Measurements from ENCODE around the gene CHRFAM7A.
"Not testable (repeated sequence)": the region's sequence is repeated elsewhere in the genome, so short reads cannot be mapped to it uniquely, and the experiment has no call there.

The CHRFAM7A gene

DNA sequence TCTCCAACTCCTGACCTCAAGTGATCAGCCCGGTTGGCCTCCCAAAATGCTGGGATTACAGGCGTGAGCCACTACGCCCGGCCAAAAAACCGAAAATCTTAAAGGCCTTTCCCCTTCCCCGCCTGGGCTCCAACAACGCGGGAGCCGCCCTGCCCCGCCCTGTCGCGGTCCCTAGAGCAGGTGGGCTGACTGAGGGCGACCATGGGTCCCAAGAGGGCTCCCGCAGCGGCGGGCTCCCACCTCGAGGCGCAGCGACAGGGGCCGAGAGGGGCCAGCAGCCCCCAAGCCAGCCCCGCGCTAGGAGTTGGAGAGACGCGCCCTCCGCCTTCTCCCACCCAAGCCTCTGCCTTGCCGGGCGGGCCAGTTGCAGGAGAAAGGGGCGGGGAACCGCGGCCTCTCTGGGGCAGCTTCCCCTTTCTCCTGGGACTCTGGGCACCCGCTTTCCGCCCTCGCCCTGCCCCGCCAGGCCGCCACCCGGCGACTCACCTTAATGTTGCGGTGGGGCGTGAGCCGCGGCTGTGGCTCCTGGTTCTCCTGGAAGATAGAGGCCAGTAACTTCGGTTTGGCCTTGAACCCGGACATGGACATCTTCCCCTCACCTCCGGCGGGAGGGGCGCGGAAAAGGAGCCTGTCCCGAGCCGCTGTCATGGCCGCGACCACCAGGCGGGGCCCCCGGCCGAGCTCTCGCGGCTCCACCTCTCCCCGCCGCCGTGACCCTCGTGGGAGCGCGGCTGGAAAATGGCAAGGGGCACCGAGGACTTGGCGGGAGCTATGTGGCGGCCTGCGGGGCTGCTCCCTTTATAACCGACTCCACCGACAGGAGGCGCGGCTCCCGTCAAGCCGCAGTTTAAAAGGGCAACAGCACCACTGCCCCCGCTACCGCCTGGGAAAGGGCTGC lies at the start of gene CHRFAM7A:
TSS of gene CHRFAM7A (minus strand) at position 775 of the 898 bp plus-strand sequence. CDS start 10,189 bp downstream, outside the sequence.
- not testable (repeated sequence) for H3K4me3 ChIP-seq; DNase-seq (ENCODE audit: low spot score); H3K27ac ChIP-seq

DNA sequence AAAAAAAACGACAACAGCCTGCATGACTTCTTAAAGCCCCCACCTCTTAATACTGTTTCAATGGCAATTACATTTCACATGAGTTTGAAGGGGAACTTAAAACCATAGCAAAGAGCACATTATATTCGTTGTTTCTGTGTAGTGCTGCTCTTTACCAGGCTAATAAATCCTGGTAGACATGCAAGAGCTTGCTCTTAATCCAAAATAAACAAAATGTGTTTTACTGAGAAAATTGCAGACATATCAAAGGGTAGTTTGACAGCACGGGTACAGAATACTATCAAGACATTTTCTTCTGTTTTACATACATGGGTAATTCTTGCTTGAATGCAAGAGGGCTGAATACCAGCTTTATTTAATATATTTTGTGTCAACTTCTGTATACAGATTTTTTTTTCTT lies 45.0 kb upstream of the CHRFAM7A start:
- DNase-seq (ENCODE audit: low spot score); H3K4me3 ChIP-seq; H3K27ac ChIP-seq: not testable (repeated sequence)

DNA sequence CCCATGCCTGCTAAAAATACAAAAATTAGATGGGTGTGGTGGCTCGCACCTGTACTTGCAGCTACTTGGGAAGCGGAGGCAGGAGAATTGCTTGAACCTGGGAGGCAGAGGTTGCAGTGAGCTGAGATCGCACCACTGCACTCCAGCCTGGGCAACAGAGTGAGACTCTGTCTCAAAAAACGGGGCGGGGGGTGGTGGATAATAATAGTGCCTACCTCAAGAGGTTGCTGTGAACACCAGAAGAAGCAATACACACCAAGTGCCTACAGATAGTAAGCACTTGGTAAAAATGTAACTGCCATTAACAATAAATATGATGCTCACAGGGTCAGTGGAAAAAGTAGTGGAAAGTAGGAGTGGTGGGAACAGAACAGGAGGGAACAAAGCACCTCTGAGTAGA lies 42.5 kb upstream of the CHRFAM7A start:
- not testable (repeated sequence) for DNase-seq (ENCODE audit: low spot score); H3K4me3 ChIP-seq

DNA sequence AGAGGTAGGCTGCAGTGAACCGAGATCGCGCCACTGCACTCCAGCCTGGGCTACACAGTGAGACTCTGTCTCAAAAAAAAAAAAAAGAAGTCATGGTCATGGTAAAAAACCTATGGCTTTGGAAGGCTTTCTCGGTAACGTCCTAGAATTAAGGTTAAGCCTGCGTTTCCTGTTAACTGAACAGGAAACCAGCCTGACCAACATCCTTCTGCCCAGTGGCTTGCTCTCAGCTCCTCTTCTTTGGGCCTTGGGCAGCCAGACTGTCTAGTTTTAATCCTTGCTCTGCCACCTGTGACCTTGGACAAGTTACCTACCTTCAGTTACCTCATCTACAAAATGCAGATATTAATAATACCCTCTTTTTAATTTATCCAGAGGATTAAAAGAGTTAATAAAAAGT lies 27.4 kb upstream of the CHRFAM7A start:
- not testable (repeated sequence) for H3K4me3 ChIP-seq; H3K27ac ChIP-seq; DNase-seq (ENCODE audit: low spot score)

More for the DNA sequence above, 42.5 kb upstream of the CHRFAM7A start:
- H3K27ac ChIP-seq, result not testable (repeated sequence)

DNA sequence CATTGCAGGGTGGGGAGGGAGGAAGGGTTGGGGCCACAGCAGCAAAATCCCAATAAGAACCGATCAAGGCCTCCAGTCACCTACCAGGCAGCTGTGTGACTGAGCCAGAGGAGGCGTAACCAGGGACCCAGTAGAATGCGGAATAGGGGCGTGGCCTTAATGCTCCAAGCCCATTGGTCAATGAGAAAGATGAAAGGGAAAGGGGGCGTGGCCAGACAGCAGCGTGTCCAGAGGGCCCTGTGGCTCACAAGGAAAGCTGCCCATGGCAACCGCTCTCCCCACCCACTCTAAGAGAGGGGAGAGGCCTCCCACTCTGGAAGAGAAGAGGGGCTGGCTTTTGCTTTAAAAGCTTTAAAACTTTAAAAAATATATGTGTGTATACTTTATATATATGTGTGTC lies 20.8 kb upstream of the CHRFAM7A start, which contains the start of gene GOLGA8R:
TSS of gene GOLGA8R (minus strand) at position 101 of the 400 bp plus-strand sequence. CDS start at position 3, 98 bp downstream.
- not testable (repeated sequence) for DNase-seq (ENCODE audit: low spot score); H3K4me3 ChIP-seq; H3K27ac ChIP-seq

DNA sequence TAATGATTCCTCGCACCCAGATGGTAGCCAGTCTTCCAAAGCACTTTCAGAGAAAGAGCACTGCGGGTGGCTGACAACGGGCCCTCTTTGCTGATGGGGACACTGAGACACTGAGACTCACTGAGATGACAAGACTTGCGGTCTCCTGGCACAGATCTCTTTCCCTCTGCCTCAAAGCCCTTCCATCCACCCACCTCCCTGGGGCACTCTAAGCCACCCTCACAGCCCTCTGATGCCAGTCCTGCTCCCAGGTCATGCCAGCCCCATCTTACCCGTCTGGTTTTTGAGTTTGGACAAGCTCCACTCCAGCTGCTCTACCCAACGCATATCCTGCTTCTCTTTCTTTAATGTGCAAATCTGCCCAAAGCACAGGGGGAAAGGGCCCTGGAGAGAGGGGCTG lies 14.3 kb upstream of the CHRFAM7A start:
- not testable (repeated sequence) for H3K4me3 ChIP-seq, H3K27ac ChIP-seq
- peak; percentile 12 for DNase-seq (ENCODE audit: low spot score)

DNA sequence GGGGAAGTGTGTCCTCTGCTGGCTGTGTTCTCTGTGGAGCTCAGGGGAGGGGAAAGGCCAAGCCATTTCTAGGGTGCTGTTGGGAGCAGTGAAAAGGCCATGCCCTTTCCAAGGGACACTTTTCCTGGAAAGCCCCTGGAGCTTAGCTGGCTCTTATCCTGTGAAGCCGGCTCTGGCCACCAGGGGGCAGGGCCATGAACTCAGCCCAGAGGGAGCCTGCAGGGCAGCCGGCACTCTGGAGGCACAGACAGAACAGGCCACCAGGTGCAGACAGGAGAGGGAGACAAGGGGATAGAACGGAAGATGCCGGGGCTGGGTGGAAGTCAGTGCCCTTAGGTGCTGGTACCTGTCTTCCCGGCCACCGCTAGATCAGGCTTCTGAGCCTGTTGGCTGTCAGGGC lies 5.6 kb upstream of the CHRFAM7A start:
- TF ChIP-seq, protein P1, sequence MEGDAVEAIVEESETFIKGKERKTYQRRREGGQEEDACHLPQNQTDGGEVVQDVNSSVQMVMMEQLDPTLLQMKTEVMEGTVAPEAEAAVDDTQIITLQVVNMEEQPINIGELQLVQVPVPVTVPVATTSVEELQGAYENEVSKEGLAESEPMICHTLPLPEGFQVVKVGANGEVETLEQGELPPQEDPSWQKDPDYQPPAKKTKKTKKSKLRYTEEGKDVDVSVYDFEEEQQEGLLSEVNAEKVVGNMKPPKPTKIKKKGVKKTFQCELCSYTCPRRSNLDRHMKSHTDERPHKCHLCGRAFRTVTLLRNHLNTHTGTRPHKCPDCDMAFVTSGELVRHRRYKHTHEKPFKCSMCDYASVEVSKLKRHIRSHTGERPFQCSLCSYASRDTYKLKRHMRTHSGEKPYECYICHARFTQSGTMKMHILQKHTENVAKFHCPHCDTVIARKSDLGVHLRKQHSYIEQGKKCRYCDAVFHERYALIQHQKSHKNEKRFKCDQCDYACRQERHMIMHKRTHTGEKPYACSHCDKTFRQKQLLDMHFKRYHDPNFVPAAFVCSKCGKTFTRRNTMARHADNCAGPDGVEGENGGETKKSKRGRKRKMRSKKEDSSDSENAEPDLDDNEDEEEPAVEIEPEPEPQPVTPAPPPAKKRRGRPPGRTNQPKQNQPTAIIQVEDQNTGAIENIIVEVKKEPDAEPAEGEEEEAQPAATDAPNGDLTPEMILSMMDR (IDR thresholded peaks at IDR 0.05), result peak; percentile 21
- not testable (repeated sequence) for H3K27ac ChIP-seq; DNase-seq (ENCODE audit: low spot score); H3K4me3 ChIP-seq

DNA sequence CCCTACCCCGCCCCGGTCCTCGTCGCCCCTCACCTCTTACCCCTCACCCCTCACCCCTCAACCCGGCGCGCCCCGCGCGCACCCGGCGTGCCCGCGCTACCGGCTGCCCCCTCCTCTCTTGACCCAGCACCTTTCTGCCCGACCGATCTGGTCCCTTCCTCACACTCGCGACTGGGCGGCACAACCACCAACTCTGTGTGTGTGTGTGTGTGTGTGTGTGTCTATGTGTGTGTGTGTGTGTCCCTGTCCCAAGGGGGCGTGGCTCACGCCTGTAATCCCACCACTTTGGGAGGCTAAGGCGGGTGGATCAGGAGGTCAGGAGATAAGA lies 288 bp upstream of the CHRFAM7A start:
- not testable (repeated sequence) for H3K4me3 ChIP-seq; H3K27ac ChIP-seq; DNase-seq (ENCODE audit: low spot score)

DNA sequence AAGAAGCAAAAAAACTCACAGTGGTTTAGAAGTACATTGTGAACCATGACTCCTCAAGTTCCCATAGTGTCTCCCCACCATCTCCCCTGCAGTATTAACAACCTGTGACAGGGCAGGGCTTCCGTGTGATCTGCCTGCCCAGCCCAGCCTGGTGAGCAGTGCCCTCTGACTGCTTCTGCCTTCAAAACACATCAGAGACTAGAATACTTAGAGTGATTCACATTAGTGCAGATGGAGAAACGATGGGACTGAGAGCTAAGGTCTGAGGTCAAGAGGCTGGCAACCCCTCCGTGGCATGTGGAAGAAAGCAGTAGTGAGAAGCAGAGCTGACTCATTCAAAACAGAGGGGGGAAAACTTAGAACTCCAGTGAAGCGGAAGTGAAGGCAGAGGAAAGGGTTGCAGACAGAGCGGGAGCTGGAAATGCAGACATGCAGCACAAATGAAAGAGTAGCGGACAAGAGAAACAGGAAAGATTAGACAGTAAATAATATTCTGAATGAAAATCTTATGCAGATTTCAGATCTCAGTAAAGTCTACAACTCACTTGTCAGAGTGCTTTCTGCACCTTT lies 6.9 kb downstream of the CHRFAM7A start:
- not testable (repeated sequence) for H3K27ac ChIP-seq; H3K4me3 ChIP-seq; DNase-seq (ENCODE audit: low spot score)

DNA sequence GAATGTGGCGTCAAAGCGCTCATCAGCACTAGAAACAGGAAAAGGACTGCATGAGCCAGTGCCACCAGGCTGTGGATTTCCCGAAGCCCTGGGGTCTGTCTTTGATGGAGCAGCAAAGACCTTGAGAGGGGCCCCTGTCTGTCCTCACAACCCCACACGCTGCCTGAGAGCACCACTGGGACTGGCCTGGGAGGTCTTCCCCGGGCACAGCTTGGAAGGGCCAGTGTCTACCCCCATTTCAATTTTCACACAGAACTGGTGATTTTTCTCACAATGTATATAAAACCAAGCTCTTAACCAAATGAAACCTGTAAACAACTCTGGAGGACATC lies 16.3 kb downstream of the CHRFAM7A start:
- not testable (repeated sequence) for H3K4me3 ChIP-seq; H3K27ac ChIP-seq; DNase-seq (ENCODE audit: low spot score)

DNA sequence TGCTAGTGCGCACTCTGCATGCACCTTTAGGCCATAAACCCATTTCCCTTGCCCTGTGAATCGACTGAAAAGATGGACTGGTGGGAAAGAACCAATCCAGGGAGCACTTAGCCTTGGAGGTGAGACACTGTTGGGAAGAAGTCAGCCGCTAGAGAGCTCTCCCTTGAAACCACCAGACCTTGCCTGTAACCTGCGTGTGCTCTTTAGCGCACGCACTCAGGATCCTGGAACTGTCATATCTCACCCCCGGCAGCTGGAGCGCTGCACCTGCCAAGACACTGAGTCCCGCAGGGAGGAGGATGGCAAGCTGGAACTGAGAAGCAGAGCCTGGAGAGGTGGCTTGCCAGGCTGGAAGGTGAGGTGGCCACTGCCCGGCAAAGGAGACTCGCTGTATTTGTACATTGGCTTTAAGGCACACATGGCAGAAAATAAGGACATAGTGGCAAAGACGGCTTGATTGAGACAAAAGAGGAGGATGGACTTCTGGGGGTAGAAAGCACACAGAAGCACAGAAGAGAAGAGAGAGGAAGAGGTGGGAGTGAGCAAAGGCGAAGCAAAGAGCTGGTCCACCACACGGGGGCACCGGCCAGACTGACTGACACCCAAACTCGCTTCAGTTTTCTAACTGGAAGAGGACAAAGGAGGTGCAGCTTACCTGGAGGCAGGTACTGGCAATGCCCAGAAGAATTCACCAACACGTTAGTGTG lies 16.8 kb downstream of the CHRFAM7A start:
- not testable (repeated sequence) for H3K27ac ChIP-seq; H3K4me3 ChIP-seq; DNase-seq (ENCODE audit: low spot score)

DNA sequence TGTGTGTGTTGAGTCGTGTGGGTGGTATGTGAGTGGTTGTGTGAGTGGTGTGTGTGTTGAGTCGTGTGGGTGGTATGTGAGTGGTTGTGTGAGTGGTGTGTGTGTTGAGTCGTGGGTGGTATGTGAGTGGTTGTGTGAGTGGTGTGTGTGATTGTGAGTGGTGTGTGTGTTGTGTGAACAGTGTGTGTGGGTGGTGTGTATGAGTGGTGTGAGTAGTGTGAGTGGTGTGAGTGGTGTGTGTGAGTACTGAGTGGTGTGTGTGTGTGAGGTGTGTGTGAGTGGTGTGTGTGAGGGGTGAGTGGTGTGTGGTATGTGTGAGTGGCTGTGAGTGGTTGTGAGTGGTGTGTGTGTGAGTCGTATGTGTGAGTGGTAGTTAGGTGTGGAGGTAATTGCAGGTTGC lies 17.5 kb downstream of the CHRFAM7A start:
- peak; percentile 21 for DNase-seq (ENCODE audit: low spot score)
- not testable (repeated sequence) for H3K27ac ChIP-seq, H3K4me3 ChIP-seq

DNA sequence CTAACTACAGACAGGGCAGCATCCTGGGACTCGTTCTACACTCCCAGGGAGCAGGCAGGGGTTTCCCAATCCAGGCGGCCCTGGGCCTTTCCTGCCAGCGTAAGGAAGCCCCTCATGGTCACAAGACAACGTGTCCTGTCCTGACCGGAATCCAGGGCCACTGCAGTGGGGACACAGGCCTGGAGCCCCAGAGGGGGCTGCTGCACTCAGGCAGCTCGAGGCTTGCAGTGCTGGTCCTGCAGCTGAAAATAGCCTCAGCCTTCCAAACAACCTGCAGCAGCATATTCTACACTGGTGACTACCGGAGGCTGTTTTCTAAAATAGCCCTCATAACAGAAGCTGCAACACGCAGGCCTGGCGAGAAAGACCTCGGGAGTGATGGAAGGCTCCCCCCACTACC lies 18.5 kb downstream of the CHRFAM7A start:
- DNase-seq (ENCODE audit: low spot score); H3K4me3 ChIP-seq; H3K27ac ChIP-seq: not testable (repeated sequence)

DNA sequence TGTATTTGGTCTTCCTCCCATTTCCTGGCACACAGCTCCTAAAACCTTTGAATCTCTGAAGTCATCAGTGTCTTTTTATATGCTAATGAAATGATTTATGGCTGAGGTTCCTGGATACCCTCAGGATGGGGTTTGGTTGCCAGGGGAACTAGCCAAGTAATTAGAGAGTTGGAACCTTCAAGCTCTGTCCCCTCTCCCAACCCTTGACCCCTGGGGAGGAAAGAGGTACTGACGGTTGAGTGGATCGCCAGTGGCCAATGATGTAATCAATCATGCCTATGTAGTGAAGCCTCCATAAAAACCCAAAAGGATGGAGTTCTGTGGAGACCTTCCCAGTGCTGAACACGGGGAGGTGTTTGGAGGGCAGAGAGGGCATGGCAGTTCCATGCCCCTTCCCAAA lies 25.1 kb downstream of the CHRFAM7A start:
- not testable (repeated sequence) for H3K4me3 ChIP-seq, H3K27ac ChIP-seq

DNA sequence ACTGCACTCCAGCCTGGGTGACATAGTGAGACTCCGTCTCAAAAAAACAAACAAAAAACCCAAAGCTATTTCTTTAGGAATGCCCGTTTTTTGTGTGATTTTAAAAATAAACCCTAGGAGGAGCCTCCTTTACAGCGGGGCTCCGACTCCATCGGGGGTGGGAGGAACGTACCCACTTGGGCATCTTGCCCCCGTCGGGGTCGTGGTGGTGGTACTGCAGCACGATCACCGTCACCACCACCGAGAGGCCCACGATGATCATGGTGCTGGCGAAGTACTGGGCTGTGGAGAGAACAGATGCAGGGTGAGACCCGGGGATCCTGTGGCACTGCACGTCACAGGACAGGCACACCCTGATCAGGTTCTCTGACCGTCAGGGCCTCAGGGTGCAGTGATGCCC lies 26.1 kb downstream of the CHRFAM7A start:
- H3K4me3 ChIP-seq; H3K27ac ChIP-seq; DNase-seq (ENCODE audit: low spot score): not testable (repeated sequence)

More for the DNA sequence above, 25.1 kb downstream of the CHRFAM7A start:
- not testable (repeated sequence) for DNase-seq (ENCODE audit: low spot score)

DNA sequence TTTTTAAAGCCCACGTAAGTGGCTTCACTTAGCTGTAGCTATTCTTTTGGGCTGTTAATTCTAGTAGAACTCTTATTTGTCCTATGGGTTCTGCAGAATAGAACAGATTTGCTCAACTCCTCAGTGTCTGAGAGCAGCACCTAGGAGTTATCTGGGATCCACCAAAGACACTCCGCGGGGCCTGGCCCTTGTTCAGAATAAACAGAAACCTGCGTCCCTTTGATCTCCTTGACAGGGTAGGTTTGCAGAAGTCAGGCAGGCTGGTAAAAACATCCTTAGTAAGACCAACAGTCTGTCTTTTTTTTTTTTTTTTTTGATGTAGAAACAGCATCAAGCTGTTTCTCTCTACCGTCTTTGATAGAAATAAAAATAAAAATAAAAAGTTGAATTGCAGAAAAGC lies 31.9 kb downstream of the CHRFAM7A start:
- not testable (repeated sequence) for DNase-seq (ENCODE audit: low spot score); H3K27ac ChIP-seq; H3K4me3 ChIP-seq

DNA sequence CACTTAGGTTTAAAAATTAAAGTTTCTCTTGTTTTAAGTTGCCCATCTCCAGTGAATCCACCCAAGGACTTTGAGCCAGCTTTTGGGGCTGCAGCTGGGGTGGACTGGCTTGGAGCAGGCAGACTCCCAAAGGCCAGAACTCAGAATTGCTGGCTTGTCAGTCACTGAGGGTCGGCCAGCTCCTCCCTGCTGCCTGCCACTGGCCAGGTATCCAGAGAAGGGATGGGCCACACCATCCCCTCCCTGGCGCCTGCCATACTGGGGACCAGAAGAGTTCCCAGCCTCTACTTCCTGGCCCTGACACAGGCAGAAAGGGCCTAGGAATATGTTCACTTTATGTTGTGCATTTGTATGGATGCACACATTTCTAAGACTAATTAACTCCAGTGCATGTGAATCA lies 32.4 kb downstream of the CHRFAM7A start:
- not testable (repeated sequence) for H3K4me3 ChIP-seq; H3K27ac ChIP-seq; DNase-seq (ENCODE audit: low spot score)

DNA sequence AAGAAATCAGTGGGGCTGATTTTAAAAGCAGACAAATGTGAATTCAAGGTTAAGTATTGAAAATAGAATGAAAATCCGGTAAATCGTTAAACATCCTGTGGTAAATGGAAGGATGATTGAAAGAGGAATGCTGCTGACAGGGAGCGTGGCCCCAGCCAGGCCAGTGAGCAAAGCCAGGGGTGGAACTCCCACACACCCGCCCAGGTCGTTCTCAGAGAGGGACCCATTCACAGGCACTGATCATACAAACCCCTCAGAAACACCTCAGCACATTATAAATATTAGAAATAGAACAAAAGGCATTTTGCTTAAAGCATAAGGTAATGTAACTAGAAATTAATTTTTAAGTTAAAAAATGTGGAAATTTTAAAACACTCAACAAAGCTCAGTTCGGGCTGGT lies 38.3 kb downstream of the CHRFAM7A start:
- not testable (repeated sequence) for H3K4me3 ChIP-seq; DNase-seq (ENCODE audit: low spot score); H3K27ac ChIP-seq
